Measurements from ENCODE around the gene ARHGEF17.

Gene ARHGEF17

DNA sequence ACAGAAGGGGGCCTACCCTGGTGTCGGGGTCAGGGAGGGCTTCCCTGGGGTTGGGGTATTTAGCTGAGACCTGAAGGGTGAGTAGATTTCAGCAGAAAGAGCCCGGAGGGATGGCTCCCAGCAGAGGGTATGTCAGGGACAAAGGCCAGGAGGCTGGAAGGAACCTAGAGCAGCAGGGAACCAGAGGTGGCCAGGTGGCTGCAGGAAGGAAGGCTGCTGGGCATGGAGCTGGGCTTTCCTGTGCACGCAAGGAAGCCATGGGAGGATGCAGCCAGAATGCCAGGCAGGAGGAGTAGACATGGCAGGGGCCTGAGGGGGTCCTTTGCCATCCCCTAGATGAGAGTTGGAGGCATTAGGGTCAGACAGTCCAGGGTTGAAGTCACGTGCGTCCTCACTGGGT lies 40.8 kb downstream of the ARHGEF17 start:
- no peak for TF ChIP-seq GLIS3 (CRISPR knock-in tag; IDR thresholded peaks at IDR 0.05)
- no peak for TF ChIP-seq ZC3H10 (CRISPR knock-in tag; IDR thresholded peaks at IDR 0.05)
- no peak for TF ChIP-seq CSRNP3 (CRISPR knock-in tag; IDR thresholded peaks at IDR 0.05)
- no peak for TF ChIP-seq ZNF565 (CRISPR knock-in tag; conservative IDR thresholded peaks at IDR 0.05; ENCODE audit: low read depth)
- no peak for TF ChIP-seq BACH2 (CRISPR knock-in tag; IDR thresholded peaks at IDR 0.05; ENCODE audit: borderline replicate concordance)
- TF ChIP-seq ZNF70 (CRISPR knock-in tag; IDR thresholded peaks at IDR 0.05) = no peak
- no peak for TF ChIP-seq TCF4 (CRISPR knock-in tag; IDR thresholded peaks at IDR 0.05; ENCODE audit: borderline replicate concordance)
- TF ChIP-seq, protein P1, sequence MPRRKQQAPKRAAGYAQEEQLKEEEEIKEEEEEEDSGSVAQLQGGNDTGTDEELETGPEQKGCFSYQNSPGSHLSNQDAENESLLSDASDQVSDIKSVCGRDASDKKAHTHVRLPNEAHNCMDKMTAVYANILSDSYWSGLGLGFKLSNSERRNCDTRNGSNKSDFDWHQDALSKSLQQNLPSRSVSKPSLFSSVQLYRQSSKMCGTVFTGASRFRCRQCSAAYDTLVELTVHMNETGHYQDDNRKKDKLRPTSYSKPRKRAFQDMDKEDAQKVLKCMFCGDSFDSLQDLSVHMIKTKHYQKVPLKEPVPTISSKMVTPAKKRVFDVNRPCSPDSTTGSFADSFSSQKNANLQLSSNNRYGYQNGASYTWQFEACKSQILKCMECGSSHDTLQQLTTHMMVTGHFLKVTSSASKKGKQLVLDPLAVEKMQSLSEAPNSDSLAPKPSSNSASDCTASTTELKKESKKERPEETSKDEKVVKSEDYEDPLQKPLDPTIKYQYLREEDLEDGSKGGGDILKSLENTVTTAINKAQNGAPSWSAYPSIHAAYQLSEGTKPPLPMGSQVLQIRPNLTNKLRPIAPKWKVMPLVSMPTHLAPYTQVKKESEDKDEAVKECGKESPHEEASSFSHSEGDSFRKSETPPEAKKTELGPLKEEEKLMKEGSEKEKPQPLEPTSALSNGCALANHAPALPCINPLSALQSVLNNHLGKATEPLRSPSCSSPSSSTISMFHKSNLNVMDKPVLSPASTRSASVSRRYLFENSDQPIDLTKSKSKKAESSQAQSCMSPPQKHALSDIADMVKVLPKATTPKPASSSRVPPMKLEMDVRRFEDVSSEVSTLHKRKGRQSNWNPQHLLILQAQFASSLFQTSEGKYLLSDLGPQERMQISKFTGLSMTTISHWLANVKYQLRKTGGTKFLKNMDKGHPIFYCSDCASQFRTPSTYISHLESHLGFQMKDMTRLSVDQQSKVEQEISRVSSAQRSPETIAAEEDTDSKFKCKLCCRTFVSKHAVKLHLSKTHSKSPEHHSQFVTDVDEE (CRISPR knock-in tag; IDR thresholded peaks at IDR 0.05) = no peak
- TF ChIP-seq ZNF8 (CRISPR knock-in tag; IDR thresholded peaks at IDR 0.05) = no peak
- TF ChIP-seq ARNTL (CRISPR knock-in tag; IDR thresholded peaks at IDR 0.05; ENCODE audit: borderline replicate concordance, low read depth) = no peak
- TF ChIP-seq, protein P2, sequence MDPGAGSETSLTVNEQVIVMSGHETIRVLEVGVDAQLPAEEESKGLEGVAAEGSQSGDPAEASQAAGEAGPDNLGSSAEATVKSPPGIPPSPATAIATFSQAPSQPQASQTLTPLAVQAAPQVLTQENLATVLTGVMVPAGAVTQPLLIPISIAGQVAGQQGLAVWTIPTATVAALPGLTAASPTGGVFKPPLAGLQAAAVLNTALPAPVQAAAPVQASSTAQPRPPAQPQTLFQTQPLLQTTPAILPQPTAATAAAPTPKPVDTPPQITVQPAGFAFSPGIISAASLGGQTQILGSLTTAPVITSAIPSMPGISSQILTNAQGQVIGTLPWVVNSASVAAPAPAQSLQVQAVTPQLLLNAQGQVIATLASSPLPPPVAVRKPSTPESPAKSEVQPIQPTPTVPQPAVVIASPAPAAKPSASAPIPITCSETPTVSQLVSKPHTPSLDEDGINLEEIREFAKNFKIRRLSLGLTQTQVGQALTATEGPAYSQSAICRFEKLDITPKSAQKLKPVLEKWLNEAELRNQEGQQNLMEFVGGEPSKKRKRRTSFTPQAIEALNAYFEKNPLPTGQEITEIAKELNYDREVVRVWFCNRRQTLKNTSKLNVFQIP (CRISPR knock-in tag; IDR thresholded peaks at IDR 0.05; ENCODE audit: borderline replicate concordance, low read depth) = no peak
- TF ChIP-seq, protein P3, sequence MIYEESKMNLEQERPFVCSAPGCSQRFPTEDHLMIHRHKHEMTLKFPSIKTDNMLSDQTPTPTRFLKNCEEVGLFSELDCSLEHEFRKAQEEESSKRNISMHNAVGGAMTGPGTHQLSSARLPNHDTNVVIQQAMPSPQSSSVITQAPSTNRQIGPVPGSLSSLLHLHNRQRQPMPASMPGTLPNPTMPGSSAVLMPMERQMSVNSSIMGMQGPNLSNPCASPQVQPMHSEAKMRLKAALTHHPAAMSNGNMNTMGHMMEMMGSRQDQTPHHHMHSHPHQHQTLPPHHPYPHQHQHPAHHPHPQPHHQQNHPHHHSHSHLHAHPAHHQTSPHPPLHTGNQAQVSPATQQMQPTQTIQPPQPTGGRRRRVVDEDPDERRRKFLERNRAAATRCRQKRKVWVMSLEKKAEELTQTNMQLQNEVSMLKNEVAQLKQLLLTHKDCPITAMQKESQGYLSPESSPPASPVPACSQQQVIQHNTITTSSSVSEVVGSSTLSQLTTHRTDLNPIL (CRISPR knock-in tag; IDR thresholded peaks at IDR 0.05; ENCODE audit: low read depth) = no peak
- no peak for TF ChIP-seq OSR1 (CRISPR knock-in tag; IDR thresholded peaks at IDR 0.05)
- TF ChIP-seq ZFP3 (CRISPR knock-in tag; IDR thresholded peaks at IDR 0.05) = no peak
- TF ChIP-seq ZFP30 (CRISPR knock-in tag; IDR thresholded peaks at IDR 0.05) = no peak
- TF ChIP-seq PPARA (CRISPR knock-in tag; IDR thresholded peaks at IDR 0.05; ENCODE audit: borderline replicate concordance) = no peak
- no peak for ATAC-seq

DNA sequence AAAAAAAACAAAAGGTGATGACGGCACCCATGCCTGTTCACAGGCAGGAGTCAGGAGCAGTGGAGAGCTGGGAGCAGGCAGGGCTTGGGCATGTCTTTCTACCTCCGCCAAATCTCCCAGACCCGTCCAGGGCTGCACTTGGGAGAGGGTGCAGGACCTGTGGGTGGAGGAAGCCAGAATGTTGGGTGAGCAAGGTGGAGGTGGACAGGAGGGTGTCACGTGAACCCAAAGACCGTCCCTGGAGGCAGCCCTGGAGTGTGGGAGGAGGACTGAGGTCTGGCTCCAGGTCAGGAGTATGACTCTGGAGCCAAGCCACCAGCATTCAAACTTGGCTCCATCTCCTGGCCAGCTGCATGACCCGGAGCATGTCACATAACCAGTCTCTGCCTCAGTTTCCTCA lies 41.6 kb downstream of the ARHGEF17 start:
- no peak; the same call in 2 of the 3 replicates for ATAC-seq
- TF ChIP-seq PPARA (CRISPR knock-in tag; IDR thresholded peaks at IDR 0.05; ENCODE audit: borderline replicate concordance) (no peak), ZNF565 (CRISPR knock-in tag; conservative IDR thresholded peaks at IDR 0.05; ENCODE audit: low read depth) (no peak), ZFP30 (CRISPR knock-in tag; IDR thresholded peaks at IDR 0.05) (no peak), ZFP3 (CRISPR knock-in tag; IDR thresholded peaks at IDR 0.05) (no peak), BACH2 (CRISPR knock-in tag; IDR thresholded peaks at IDR 0.05; ENCODE audit: borderline replicate concordance) (no peak), ZNF8 (CRISPR knock-in tag; IDR thresholded peaks at IDR 0.05) (no peak), SNAI2 (CRISPR knock-in tag; IDR thresholded peaks at IDR 0.05) (no peak), RARB (CRISPR knock-in tag; IDR thresholded peaks at IDR 0.05) (no peak), GLIS3 (CRISPR knock-in tag; IDR thresholded peaks at IDR 0.05) (no peak), ARNTL (CRISPR knock-in tag; IDR thresholded peaks at IDR 0.05; ENCODE audit: borderline replicate concordance, low read depth) (no peak), TOX (CRISPR knock-in tag; IDR thresholded peaks at IDR 0.05; ENCODE audit: borderline replicate concordance) (no peak), ZC3H10 (CRISPR knock-in tag; IDR thresholded peaks at IDR 0.05) (no peak)
- TF ChIP-seq, protein P2 (CRISPR knock-in tag; IDR thresholded peaks at IDR 0.05; ENCODE audit: borderline replicate concordance, low read depth) = no peak
- TF ChIP-seq, protein P1 (CRISPR knock-in tag; IDR thresholded peaks at IDR 0.05) = no peak
- TF ChIP-seq, protein P4, sequence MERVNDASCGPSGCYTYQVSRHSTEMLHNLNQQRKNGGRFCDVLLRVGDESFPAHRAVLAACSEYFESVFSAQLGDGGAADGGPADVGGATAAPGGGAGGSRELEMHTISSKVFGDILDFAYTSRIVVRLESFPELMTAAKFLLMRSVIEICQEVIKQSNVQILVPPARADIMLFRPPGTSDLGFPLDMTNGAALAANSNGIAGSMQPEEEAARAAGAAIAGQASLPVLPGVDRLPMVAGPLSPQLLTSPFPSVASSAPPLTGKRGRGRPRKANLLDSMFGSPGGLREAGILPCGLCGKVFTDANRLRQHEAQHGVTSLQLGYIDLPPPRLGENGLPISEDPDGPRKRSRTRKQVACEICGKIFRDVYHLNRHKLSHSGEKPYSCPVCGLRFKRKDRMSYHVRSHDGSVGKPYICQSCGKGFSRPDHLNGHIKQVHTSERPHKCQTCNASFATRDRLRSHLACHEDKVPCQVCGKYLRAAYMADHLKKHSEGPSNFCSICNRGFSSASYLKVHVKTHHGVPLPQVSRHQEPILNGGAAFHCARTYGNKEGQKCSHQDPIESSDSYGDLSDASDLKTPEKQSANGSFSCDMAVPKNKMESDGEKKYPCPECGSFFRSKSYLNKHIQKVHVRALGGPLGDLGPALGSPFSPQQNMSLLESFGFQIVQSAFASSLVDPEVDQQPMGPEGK (CRISPR knock-in tag; IDR thresholded peaks at IDR 0.05; ENCODE audit: borderline replicate concordance) = no peak

Measured in SK-N-SH treated with all-trans-retinoic acid at 6 μM for 48 hours (cell line).